SU-DHL-6 (cell line): ENCODE data around the gene HMX1.

Experiments used
- EZH2phosphoT487 ChIP-seq: fragments of 200-600 bp; sonication (generic), shearing (Covaris generic); conservative IDR thresholded peaks from 2 replicates; pipeline ENCODE4 v1.6.1; 2018; ENCODE audit warnings: mild to moderate bottlenecking, antibody characterized with exemption, low read length, moderate library complexity, mixed read lengths
- TF ChIP-seq, protein P1 (sequence below): fragments of 200-600 bp; sonication (generic); IDR thresholded peaks from one replicate; pipeline ENCODE4 v1.5.1; 2017; ENCODE audit warnings: antibody characterized with exemption, mild to moderate bottlenecking, low read length, moderate library complexity; ENCODE audit not compliant: insufficient read depth, poor library complexity, severe bottlenecking

DNA sequence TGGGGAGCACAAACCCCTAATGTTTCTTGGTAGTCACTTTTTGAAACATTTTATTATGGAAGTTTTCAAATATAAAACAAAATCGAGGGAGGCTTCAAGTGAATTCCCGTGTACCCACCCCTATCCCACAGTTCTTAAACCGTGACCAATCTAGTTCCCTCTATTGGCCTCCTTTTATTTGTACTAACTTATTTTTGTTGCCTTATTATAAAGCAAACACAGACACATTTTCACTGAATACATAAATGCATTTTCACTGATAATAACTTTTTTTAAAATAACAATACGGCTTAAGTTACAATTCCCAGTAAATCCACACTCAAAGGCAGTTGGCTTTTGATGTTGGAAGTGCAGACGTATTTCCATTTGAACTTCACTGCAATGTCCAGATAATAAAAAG is 9.3 kb downstream of the HMX1 start:
- TF ChIP-seq, protein P1, sequence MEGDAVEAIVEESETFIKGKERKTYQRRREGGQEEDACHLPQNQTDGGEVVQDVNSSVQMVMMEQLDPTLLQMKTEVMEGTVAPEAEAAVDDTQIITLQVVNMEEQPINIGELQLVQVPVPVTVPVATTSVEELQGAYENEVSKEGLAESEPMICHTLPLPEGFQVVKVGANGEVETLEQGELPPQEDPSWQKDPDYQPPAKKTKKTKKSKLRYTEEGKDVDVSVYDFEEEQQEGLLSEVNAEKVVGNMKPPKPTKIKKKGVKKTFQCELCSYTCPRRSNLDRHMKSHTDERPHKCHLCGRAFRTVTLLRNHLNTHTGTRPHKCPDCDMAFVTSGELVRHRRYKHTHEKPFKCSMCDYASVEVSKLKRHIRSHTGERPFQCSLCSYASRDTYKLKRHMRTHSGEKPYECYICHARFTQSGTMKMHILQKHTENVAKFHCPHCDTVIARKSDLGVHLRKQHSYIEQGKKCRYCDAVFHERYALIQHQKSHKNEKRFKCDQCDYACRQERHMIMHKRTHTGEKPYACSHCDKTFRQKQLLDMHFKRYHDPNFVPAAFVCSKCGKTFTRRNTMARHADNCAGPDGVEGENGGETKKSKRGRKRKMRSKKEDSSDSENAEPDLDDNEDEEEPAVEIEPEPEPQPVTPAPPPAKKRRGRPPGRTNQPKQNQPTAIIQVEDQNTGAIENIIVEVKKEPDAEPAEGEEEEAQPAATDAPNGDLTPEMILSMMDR: no peak
- TF ChIP-seq EZH2phosphoT487: no peak
